ENCODE measurements around the gene NTSR1. TPM values are rescaled to one million over a fixed set of nuclear protein-coding genes. Genes with fewer than 3 reads are reported as not detected.
"Not testable (repeated sequence)": the region's sequence is repeated elsewhere in the genome, so short reads cannot be mapped to it uniquely, and the experiment has no call there.

Gene NTSR1
- total and polyA plus RNA-seq, 2 of the 8 experiments (the other 6 are each of a cell fraction or from before 2014, with no cell fraction given) = 0.53 to 0.89 TPM

GRCh38 chr20:62683660-62684322, 24.8 kb upstream of the NTSR1 start:
- 90% methylated on average over 29 of the region's 52 CpGs; no CpG with 5 or more reads in 1 of the 2 experiments for WGBS, 2 experiments (ENCODE audit: extremely low coverage in 1 of 2, insufficient coverage in 1 of 2, insufficient read length in 1 of 2, insufficient replicate concordance in 2 of 2, low coverage in 1 of 2, low lambda C conversion rate in 2 of 2, missing lambda C conversion rate in 1 of 2)
- FAIRE-seq = not testable (repeated sequence)

More at GRCh38 chr20:62683660-62684322, 24.8 kb upstream of the NTSR1 start:
- H2BK12ac ChIP-seq (ENCODE audit: low read depth, low read length); H2BK120ac ChIP-seq (replicated peaks; ENCODE audit: low read depth, low read length); H3K9me3 ChIP-seq (ENCODE audit: insufficient read depth in 2 of 2, low read depth in 1 of 2, low read length in 1 of 2); H3K36me3 ChIP-seq (ENCODE audit: control insufficient read depth in 2 of 4, insufficient read depth in 4 of 4, low read length in 3 of 4); H4K20me1 ChIP-seq (replicated peaks in 1 of 2; ENCODE audit: control insufficient read depth in 1 of 2, insufficient read depth in 2 of 2, low read length in 2 of 2); H3K23ac ChIP-seq (ENCODE audit: insufficient read length); H3K79me1 ChIP-seq (ENCODE audit: low read depth, low read length); H2AFZ ChIP-seq (ENCODE audit: low read length); H3K9ac ChIP-seq (replicated peaks in 1 of 4; ENCODE audit: extremely low read depth in 1 of 4, low read depth in 3 of 4, low read length in 3 of 4); H3K79me2 ChIP-seq (ENCODE audit: control insufficient read depth in 1 of 2, insufficient read depth in 2 of 2, low read length in 2 of 2); H2AK5ac ChIP-seq (ENCODE audit: low read depth, low read length); H3K18ac ChIP-seq (ENCODE audit: extremely low read depth, low read length); DNase-seq (ENCODE audit: low read depth in 1 of 2, low spot score in 2 of 2); H4K5ac ChIP-seq (ENCODE audit: insufficient read length, low read depth, low read length); H4K8ac ChIP-seq (ENCODE audit: extremely low read depth, insufficient read depth, low read length); H3K4me1 ChIP-seq (replicated peaks in 1 of 4; ENCODE audit: control insufficient read depth in 3 of 4, insufficient read depth in 4 of 4, low read length in 3 of 4); H3K23me2 ChIP-seq (ENCODE audit: low read depth, low read length); H3K56ac ChIP-seq (replicated peaks; ENCODE audit: insufficient read length, low read depth, low read length); H3K4me2 ChIP-seq (ENCODE audit: insufficient read depth in 1 of 2, low read depth in 2 of 2, low read length in 2 of 2); H3K14ac ChIP-seq (ENCODE audit: insufficient read length); H4K91ac ChIP-seq (replicated peaks; ENCODE audit: insufficient read length, low read length); H2BK20ac ChIP-seq (ENCODE audit: low read length); H3K27me3 ChIP-seq (replicated peaks in 1 of 4; ENCODE audit: control insufficient read depth in 3 of 4, extremely low read depth in 1 of 4, insufficient read depth in 3 of 4, low read length in 3 of 4); H3K4me3 ChIP-seq (ENCODE audit: extremely low read depth in 1 of 4, insufficient read depth in 2 of 4, low read depth in 3 of 4, low read length in 4 of 4); H2BK5ac ChIP-seq (ENCODE audit: low read depth, low read length); H3K27ac ChIP-seq (ENCODE audit: low read depth, low read length): not testable (repeated sequence)
- CTCF ChIA-PET (ENCODE audit: partially characterized antibody) = interaction anchor here (0.8 to 5.8 kb wide), 8 partner anchors 11 to 163 kb away, joined by 3 to 47 read pairs (median 3); partner anchors contain the start of gene NTSR1
- POLR2A ChIA-PET (ENCODE audit: partially characterized antibody) = interaction anchor here (1.0 kb wide), 1 partner anchor 8 kb away, joined by 3 read pairs; no protein-coding TSS in a partner anchor
- Histone ChIP-seq H3K4ac (replicated peaks; ENCODE audit: insufficient read length, low read depth, low read length) (peak overlapping the region; percentile 78), H2BK15ac (ENCODE audit: low read length) (peak overlapping the region; percentile 72; the same call in 1 of the 2 replicates)
